Spinal cord (tissue), 10 donors: Measurements from ENCODE around the gene IQGAP1. TPM values are rescaled to one million over a fixed set of nuclear protein-coding genes. Genes with fewer than 3 reads are reported as not detected.
"Not testable (repeated sequence)": the region's sequence is repeated elsewhere in the genome, so short reads cannot be mapped to it uniquely, and the experiment has no call there.

Experiments
- DNase-seq, 6 donors: peaks; one replicate each; pipeline versions ENCODE4 v3.0.0 to v3.0.0-alpha.2; 2013 to 2015; ENCODE audit warnings: low spot score in 6 of 6, low read depth in 4 of 6
- H3K27ac ChIP-seq: one replicate; pipeline ENCODE4 v1.5.1; 2013; ENCODE audit warnings: low read depth, low read length, control low read depth
- H3K27me3 ChIP-seq: one replicate; pipeline ENCODE4 v1.6.1; 2013; ENCODE audit warnings: low read length; ENCODE audit not compliant: control insufficient read depth, insufficient read depth
- H3K36me3 ChIP-seq: one replicate; pipeline ENCODE4 v1.6.1; 2013; ENCODE audit warnings: low read length; ENCODE audit not compliant: control insufficient read depth, insufficient read depth
- H3K4me1 ChIP-seq: one replicate; pipeline ENCODE4 v1.6.1; 2013; ENCODE audit warnings: low read length; ENCODE audit not compliant: control insufficient read depth, insufficient read depth
- H3K4me3 ChIP-seq: one replicate; pipeline ENCODE4 v1.5.1; 2013; ENCODE audit warnings: low read depth, low read length, control low read depth
- H3K9me3 ChIP-seq: one replicate; pipeline ENCODE4 v1.6.1; 2013; ENCODE audit warnings: low read length; ENCODE audit not compliant: control insufficient read depth, insufficient read depth
- WGBS: methylation state at CpG from one replicate; pipeline ENCODE4 v1.1.5; 2013; ENCODE audit warnings: missing lambda C conversion rate; ENCODE audit not compliant: insufficient coverage; 5-methylcytosine and 5-hydroxymethylcytosine counted together
- polyA plus RNA-seq, 2 donors: library from polyadenylated mRNA; unstranded; fragments of 120-200 nt; gene quantifications; one replicate each; pipeline ENCODE4 v1.2.1, GENCODE V29; 2013; ENCODE audit not compliant: insufficient read length in 2 of 2
- total RNA-seq, 2 donors: library from RNA; depleted of rRNA in 1 of 2; stranded (reverse); fragments of 120-200 nt in 1 of 2; fragments of >200 nt in 1 of 2; gene quantifications; one replicate each; pipeline versions ENCODE4 v1.2.3 to v1.2.4, GENCODE V29; 2013 to 2014
- donor health status: healthy.

IQGAP1 gene
- total and polyA plus RNA-seq, 4 donors = 33.8 to 126 (median 76.6) TPM

DNA sequence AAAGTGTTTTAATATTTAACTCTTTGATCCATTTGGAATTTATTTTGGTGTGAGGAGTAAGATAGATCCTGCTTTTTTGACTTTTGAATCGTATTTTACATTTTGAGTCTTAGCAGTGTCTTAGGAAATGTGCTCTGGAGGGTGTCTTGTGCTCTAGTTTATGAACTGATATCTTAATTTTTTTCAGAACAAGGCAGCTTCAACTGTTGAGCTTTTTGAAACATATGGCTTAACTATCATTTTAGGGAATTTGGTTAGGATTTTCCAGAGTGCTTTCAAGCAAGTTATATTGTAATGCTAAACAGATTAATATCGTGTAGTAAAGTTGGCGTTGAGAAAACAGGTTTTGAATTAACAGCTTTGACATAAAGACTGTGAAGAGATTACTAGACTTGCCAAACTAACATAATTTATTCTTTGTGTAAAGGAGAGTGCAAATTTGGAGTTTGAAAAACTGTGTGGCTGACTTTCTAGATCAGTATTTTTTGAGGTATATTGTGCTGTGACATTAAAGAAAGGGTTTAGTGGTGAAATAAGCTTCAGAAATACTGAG, 17.1 kb downstream of the IQGAP1 start:
- Histone ChIP-seq H3K27ac (no peak overlapping the region), H3K4me3 (no peak overlapping the region), H3K4me1 (no peaks in the 10 kb centered on the region), H3K36me3 (no peaks in the 10 kb centered on the region), H3K9me3 (no peaks in the 10 kb centered on the region), H3K27me3 (no peaks in the 10 kb centered on the region)
- WGBS = no CpG with 5 or more reads among the region's 3 CpGs
- DNase-seq = no peak

- Histone ChIP-seq H3K4me3 (no peak overlapping the region), H3K27ac (no peak overlapping the region), H3K4me1 (no peaks in the 10 kb centered on the region), H3K27me3 (no peaks in the 10 kb centered on the region), H3K9me3 (no peaks in the 10 kb centered on the region), H3K36me3 (no peaks in the 10 kb centered on the region)
- no peak for DNase-seq
- WGBS = no CpG with 5 or more reads among the region's 3 CpGs
Measured at GRCh38 chr15:90407336-90407735, 19.3 kb downstream of the IQGAP1 start.

DNA sequence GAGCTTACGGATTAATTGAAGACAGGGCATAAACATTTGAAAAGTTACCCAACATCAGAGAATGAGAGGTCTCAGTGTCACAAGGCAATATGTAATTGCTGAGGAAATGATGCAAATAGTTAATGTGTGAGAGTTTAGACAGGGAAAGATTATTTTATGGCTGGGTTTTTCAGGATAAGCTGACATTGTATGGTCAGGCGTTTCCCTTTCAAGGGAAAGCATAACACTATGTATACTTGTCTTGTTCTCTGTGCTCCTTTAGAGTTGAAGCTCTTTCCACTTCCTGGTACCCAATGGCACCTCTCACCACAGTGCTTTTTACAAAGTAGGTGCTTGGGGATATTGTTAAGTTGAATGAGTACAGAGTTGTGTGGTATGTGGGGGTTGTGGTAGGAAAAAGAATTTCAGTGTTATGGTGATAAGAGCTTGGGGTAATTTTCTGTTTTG, 19.9 kb downstream of the IQGAP1 start:
- no peaks in the 10 kb centered on the region for H3K9me3 ChIP-seq
- DNase-seq = no peak
- no peaks in the 10 kb centered on the region for H3K27me3 ChIP-seq
- no peak overlapping the region for H3K4me3 ChIP-seq
- H3K36me3 ChIP-seq = no peaks in the 10 kb centered on the region
- WGBS = 86% methylated on average over 1 of the region's 2 CpGs
- no peak overlapping the region for H3K27ac ChIP-seq
- H3K4me1 ChIP-seq = no peaks in the 10 kb centered on the region

DNA sequence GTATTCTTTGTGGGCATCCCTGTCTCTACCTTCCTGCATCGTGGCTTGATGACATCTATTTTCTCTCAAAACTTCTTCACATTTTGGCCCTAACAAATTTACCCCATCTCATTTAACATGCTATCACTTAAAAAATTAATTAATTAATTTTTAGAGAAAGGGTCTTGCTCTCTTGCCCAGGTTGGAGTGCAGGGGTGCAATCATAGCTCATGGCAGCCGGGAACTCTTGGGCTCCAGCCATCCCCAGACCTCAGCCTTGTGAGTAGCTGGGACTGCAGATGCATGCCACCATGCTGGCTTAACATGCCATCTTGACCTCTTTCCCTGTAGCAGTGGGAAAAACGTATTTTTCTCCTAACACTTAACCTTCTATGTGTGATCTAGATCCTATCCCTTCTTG, 20.6 kb downstream of the IQGAP1 start:
- no peaks in the 10 kb centered on the region for H3K9me3 ChIP-seq
- no peaks in the 10 kb centered on the region for H3K27me3 ChIP-seq
- H3K4me1 ChIP-seq = no peaks in the 10 kb centered on the region
- H3K27ac ChIP-seq = no peak overlapping the region
- DNase-seq = no peak
- H3K36me3 ChIP-seq = no peaks in the 10 kb centered on the region
- WGBS = 85% methylated on average over 2 of the region's 3 CpGs
- H3K4me3 ChIP-seq = no peak overlapping the region

- H3K36me3 ChIP-seq, H3K4me1 ChIP-seq, H3K27ac ChIP-seq, H3K9me3 ChIP-seq, H3K27me3 ChIP-seq, H3K4me3 ChIP-seq, DNase-seq: not testable (repeated sequence)
- 97% methylated on average over 2 of the region's 3 CpGs for WGBS
Measured at GRCh38 chr15:90409587-90409986, 21.5 kb downstream of the IQGAP1 start.

DNA sequence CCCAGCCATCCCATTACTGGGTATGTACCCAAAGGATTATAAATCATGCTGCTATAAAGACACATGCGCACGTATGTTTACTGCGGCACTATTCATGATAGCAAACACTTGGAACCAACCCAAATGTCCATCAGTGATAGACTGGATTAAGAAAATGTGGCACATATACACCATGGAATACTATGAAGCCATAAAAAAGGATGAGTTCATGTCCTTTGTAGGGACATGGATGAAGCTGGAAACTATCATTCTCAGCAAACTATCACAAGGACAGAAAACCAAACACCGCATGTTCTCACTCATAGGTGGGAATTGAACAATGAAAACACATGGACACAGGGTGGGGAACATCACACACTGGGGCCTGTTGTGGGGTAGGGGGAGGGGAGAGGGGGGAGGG, 22.3 kb downstream of the IQGAP1 start:
- H3K36me3 ChIP-seq, H3K27ac ChIP-seq, DNase-seq, H3K4me3 ChIP-seq, H3K4me1 ChIP-seq, H3K9me3 ChIP-seq, H3K27me3 ChIP-seq: not testable (repeated sequence)
- WGBS = no CpG with 5 or more reads among the region's 4 CpGs

DNA sequence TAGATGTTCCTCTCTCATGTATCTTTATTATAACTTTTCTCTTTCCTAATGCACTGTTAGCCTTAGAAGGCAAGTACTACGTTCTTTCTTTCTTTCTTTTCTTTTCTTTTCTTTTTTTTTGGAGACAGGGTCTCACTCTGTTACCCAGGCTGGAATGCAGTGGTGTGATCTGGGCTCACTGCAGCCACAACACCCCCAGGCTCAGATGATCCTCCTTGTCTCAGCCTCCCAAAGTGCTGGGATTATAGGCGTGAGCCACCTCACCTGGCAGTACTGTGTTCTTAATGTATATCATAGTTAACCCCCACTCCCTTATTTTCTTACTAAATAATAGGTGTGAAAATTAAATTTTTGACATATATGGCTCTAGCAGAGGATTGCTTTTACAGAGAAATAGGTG, 23.1 kb downstream of the IQGAP1 start:
- Histone ChIP-seq H3K27me3 (no peaks in the 10 kb centered on the region), H3K27ac (no peak overlapping the region), H3K4me3 (no peak overlapping the region)

GRCh38 chr15:90412356-90413194, 24.5 kb downstream of the IQGAP1 start:
- H3K4me3 ChIP-seq = no peak overlapping the region
- H3K4me1 ChIP-seq = no peaks in the 10 kb centered on the region
- H3K36me3 ChIP-seq = no peaks in the 10 kb centered on the region
- 17% methylated on average over 1 of the region's 3 CpGs for WGBS
- no peak overlapping the region for H3K27ac ChIP-seq
- DNase-seq = no peak
- H3K9me3 ChIP-seq = no peaks in the 10 kb centered on the region
- no peaks in the 10 kb centered on the region for H3K27me3 ChIP-seq

More for the DNA sequence above, 23.1 kb downstream of the IQGAP1 start:
- Histone ChIP-seq H3K4me1 (no peaks in the 10 kb centered on the region), H3K36me3 (no peaks in the 10 kb centered on the region), H3K9me3 (no peaks in the 10 kb centered on the region)
- DNase-seq = no peak
- WGBS = no CpG with 5 or more reads among the region's 2 CpGs

DNA sequence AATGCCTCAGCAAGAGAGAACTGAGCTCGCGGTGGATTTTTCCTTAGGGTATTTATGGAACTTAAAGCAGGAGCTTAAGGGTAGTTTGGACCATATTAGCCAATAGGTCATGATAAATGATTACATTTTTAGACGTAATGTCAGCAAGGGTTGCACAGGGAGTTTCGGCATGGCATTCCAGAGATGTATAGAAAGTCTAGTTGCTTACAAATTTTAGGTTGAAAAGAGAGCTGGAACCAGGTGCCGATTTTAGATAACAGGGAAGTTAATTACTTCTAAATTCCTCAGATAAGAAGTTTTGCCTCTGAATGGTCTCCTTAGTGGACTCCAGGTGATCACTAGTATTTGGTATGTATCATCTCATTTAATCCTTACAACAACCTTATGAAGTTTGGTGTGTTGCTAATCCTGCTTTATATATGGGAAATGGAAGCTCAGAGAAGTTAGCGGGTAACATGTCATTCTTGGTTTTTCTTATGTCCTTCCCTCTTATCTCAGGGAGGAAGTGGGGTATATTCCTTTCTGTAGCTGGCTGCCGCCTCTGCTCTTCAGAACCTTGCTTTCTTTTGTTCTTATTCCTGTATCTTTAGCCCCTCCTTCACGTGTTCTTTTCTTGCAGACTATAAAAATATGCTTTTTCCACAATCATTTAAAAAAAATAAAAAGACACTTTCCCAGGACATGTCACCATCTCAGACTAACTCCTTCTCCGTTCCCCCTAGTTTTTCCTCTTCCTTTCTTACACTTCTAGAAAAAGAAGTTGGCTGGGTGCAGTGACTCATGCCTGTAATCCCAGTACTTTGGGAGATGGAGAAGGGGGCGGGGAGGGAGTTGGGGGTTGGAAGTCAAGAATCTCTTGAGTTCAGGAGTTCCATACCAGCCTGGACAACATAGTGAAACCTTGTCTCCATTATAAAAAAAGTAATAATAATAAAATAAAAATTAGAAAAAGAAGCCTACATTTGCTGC, 25.7 kb downstream of the IQGAP1 start:
- WGBS = 56% methylated on average over 3 of the region's 10 CpGs
- H3K27me3 ChIP-seq = no peaks in the 10 kb centered on the region
- H3K36me3 ChIP-seq = no peaks in the 10 kb centered on the region
- H3K4me1 ChIP-seq = no peaks in the 10 kb centered on the region
- H3K4me3 ChIP-seq = no peak overlapping the region
- no peak overlapping the region for H3K27ac ChIP-seq
- no peaks in the 10 kb centered on the region for H3K9me3 ChIP-seq
- no peak for DNase-seq
